GM23338 (cell line): ENCODE results near the gene RAD51B.

Experiments used
- EZH2 ChIP-seq: fragments of 200-600 bp; sonication (generic); IDR thresholded peaks from one replicate; pipeline ENCODE4 v1.8.0; 2017; ENCODE audit warnings: antibody characterized with exemption, mild to moderate bottlenecking, low read depth; ENCODE audit not compliant: unreplicated experiment
- EZH2phosphoT487 ChIP-seq: fragments of 200-600 bp; sonication (generic); IDR thresholded peaks from one replicate; pipeline ENCODE4 v1.8.1; 2018; ENCODE audit warnings: antibody characterized with exemption; ENCODE audit not compliant: unreplicated experiment
- NANOG ChIP-seq: IDR thresholded peaks from 2 replicates; pipeline ENCODE4 v1.6.1; 2016; ENCODE audit warnings: antibody characterized with exemption, borderline replicate concordance
- POLR2AphosphoS5 ChIP-seq: IDR thresholded peaks from 2 replicates; pipeline ENCODE4 v1.6.1; 2016; ENCODE audit warnings: antibody characterized with exemption, low read depth
- ZNF114 ChIP-seq: fragments of 250-450 bp; sonication (Bioruptor Pico); IDR thresholded peaks from 2 replicates; pipeline ENCODE4 v1.5.0; 2020; ENCODE audit warnings: mild to moderate bottlenecking, moderate library complexity
- TF ChIP-seq, protein P1 (sequence below), 2 experiments: fragments of 200-600 bp in 1 of 2; sonication (generic) in 1 of 2; conservative IDR thresholded peaks; 2 replicates each; pipeline versions ENCODE4 v1.5.1 to v1.6.1; 2016 to 2017; ENCODE audit warnings: antibody characterized with exemption in 2 of 2, low read depth in 2 of 2, mild to moderate bottlenecking in 2 of 2, moderate library complexity in 1 of 2
- TF ChIP-seq, protein P2 (sequence below): IDR thresholded peaks from 2 replicates; pipeline ENCODE4 v1.6.1; 2016; ENCODE audit warnings: antibody characterized with exemption
- TF ChIP-seq, protein P3 (sequence below): IDR thresholded peaks from one replicate; pipeline ENCODE4 v1.6.1; 2018; ENCODE audit warnings: antibody characterized with exemption; ENCODE audit not compliant: unreplicated experiment

DNA sequence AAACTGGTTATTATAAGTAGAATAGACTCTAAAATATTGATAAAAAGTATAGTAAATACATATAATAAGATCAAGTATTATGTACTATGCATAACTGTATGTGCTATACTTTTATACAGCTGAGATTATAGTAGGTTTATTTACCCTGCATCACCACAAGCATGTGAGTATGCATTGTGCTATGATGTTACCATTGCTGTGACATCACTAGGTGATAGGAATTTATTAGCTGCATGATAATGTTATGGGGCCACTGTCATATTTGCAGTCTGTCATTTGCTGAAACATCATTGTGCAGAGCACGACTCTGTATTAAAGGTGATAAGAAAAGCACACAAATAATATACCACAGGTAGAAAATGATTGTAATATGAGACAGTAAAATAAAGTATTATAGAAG, 587.7 kb downstream of the RAD51B start:
- TF ChIP-seq, protein P1, sequence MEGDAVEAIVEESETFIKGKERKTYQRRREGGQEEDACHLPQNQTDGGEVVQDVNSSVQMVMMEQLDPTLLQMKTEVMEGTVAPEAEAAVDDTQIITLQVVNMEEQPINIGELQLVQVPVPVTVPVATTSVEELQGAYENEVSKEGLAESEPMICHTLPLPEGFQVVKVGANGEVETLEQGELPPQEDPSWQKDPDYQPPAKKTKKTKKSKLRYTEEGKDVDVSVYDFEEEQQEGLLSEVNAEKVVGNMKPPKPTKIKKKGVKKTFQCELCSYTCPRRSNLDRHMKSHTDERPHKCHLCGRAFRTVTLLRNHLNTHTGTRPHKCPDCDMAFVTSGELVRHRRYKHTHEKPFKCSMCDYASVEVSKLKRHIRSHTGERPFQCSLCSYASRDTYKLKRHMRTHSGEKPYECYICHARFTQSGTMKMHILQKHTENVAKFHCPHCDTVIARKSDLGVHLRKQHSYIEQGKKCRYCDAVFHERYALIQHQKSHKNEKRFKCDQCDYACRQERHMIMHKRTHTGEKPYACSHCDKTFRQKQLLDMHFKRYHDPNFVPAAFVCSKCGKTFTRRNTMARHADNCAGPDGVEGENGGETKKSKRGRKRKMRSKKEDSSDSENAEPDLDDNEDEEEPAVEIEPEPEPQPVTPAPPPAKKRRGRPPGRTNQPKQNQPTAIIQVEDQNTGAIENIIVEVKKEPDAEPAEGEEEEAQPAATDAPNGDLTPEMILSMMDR (conservative IDR thresholded peaks at IDR 0.05; ENCODE audit: low read depth in 2 of 2) = no peak
- no peak for TF ChIP-seq EZH2
- no peak for TF ChIP-seq EZH2phosphoT487
- no peak for TF ChIP-seq POLR2AphosphoS5
- TF ChIP-seq NANOG = no peak
- TF ChIP-seq, protein P2, sequence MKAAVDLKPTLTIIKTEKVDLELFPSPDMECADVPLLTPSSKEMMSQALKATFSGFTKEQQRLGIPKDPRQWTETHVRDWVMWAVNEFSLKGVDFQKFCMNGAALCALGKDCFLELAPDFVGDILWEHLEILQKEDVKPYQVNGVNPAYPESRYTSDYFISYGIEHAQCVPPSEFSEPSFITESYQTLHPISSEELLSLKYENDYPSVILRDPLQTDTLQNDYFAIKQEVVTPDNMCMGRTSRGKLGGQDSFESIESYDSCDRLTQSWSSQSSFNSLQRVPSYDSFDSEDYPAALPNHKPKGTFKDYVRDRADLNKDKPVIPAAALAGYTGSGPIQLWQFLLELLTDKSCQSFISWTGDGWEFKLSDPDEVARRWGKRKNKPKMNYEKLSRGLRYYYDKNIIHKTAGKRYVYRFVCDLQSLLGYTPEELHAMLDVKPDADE = no peak
- TF ChIP-seq, protein P3, sequence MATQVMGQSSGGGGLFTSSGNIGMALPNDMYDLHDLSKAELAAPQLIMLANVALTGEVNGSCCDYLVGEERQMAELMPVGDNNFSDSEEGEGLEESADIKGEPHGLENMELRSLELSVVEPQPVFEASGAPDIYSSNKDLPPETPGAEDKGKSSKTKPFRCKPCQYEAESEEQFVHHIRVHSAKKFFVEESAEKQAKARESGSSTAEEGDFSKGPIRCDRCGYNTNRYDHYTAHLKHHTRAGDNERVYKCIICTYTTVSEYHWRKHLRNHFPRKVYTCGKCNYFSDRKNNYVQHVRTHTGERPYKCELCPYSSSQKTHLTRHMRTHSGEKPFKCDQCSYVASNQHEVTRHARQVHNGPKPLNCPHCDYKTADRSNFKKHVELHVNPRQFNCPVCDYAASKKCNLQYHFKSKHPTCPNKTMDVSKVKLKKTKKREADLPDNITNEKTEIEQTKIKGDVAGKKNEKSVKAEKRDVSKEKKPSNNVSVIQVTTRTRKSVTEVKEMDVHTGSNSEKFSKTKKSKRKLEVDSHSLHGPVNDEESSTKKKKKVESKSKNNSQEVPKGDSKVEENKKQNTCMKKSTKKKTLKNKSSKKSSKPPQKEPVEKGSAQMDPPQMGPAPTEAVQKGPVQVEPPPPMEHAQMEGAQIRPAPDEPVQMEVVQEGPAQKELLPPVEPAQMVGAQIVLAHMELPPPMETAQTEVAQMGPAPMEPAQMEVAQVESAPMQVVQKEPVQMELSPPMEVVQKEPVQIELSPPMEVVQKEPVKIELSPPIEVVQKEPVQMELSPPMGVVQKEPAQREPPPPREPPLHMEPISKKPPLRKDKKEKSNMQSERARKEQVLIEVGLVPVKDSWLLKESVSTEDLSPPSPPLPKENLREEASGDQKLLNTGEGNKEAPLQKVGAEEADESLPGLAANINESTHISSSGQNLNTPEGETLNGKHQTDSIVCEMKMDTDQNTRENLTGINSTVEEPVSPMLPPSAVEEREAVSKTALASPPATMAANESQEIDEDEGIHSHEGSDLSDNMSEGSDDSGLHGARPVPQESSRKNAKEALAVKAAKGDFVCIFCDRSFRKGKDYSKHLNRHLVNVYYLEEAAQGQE = no peak
- no peak for TF ChIP-seq ZNF114 (CRISPR knock-in tag)
